WTC11 (cell line): ENCODE results near the gene TMEM63C. TPM values are rescaled to one million over a fixed set of nuclear protein-coding genes. Genes with fewer than 3 reads are reported as not detected.

Experiments
- ATAC-seq: fragments of 200-7000 bp; cut with Tn5 transposase; 2 replicates; pipeline ENCODE4 v1.10.0; 2021; ENCODE audit warnings: mild to moderate bottlenecking, moderate library complexity
- CTCF ChIA-PET: fragments of 300-600 bp; sonication (Branson Sonifier 250); formaldehyde crosslinking; loops from one replicate; lab custom pipeline; 2021; ENCODE audit warnings: antibody characterized with exemption; lab: Charles Lee
- POLR2A ChIA-PET: fragments of 350-600 bp; sonication (Branson Sonifier 250); formaldehyde crosslinking; loops from one replicate; lab custom pipeline; 2021; ENCODE audit warnings: antibody characterized with exemption; lab: Charles Lee
- DNase-seq: peaks from one replicate; pipeline ENCODE4 v3.0.0; 2021; ENCODE audit warnings: low spot score
- H3K27ac Mint-ChIP-seq: 2 replicates; pipeline ENCODE4 v1.8.0; 2021; ENCODE audit warnings: mixed read lengths
- H3K27me3 Mint-ChIP-seq: 2 replicates; pipeline ENCODE4 v1.8.0; 2021; ENCODE audit warnings: low read depth, mild to moderate bottlenecking, moderate library complexity, mixed read lengths
- H3K36me3 Mint-ChIP-seq: 2 replicates; pipeline ENCODE4 v1.8.0; 2021; ENCODE audit warnings: mixed read lengths
- H3K4me1 Mint-ChIP-seq: 2 replicates; pipeline ENCODE4 v1.8.0; 2022; ENCODE audit warnings: mixed read lengths
- H3K4me3 Mint-ChIP-seq: 2 replicates; pipeline ENCODE4 v1.8.0; 2021; ENCODE audit warnings: mild to moderate bottlenecking, moderate library complexity, mixed read lengths
- H3K9me3 Mint-ChIP-seq: 2 replicates; pipeline ENCODE4 v1.8.0; 2021; ENCODE audit warnings: mixed read lengths
- ATF3 ChIP-seq: sonication (generic); formaldehyde crosslinking; conservative IDR thresholded peaks from 2 replicates; pipeline ENCODE4 v1.8.1; 2022; ENCODE audit warnings: mild to moderate bottlenecking, missing genetic modification reagents
- GTF2I ChIP-seq: fragments of 250-450 bp; sonication (Bioruptor Pico); conservative IDR thresholded peaks from 2 replicates; pipeline ENCODE4 v1.4.0; 2021; ENCODE audit warnings: mild to moderate bottlenecking
- HMGA2 ChIP-seq: fragments of 250-450 bp; sonication (Bioruptor Pico); IDR thresholded peaks from 2 replicates; pipeline ENCODE4 v1.4.0; 2021; ENCODE audit warnings: mild to moderate bottlenecking, moderate library complexity
- JUN ChIP-seq: sonication (generic); formaldehyde crosslinking; IDR thresholded peaks from 2 replicates; pipeline ENCODE4 v1.8.0; 2023; ENCODE audit warnings: mild to moderate bottlenecking, missing genetic modification reagents
- MYBL2 ChIP-seq: sonication (generic); formaldehyde crosslinking; IDR thresholded peaks from 2 replicates; pipeline ENCODE4 v1.8.1; 2023; ENCODE audit warnings: mild to moderate bottlenecking, moderate library complexity, missing genetic modification reagents
- TCF7 ChIP-seq: sonication (generic); formaldehyde crosslinking; IDR thresholded peaks from 2 replicates; pipeline ENCODE4 v1.8.0; 2022; ENCODE audit warnings: mild to moderate bottlenecking, low read depth, missing genetic modification reagents, moderate library complexity
- ZNF138 ChIP-seq: sonication (generic); formaldehyde crosslinking; conservative IDR thresholded peaks from 2 replicates; pipeline ENCODE4 v1.8.1; 2022; ENCODE audit warnings: mild to moderate bottlenecking, moderate library complexity, missing genetic modification reagents
- ZNF671 ChIP-seq: fragments of 250-450 bp; sonication (Bioruptor Pico); IDR thresholded peaks from 2 replicates; pipeline ENCODE4 v1.8.0; 2021; ENCODE audit warnings: mild to moderate bottlenecking
- ZSCAN18 ChIP-seq: fragments of 250-450 bp; sonication (Bioruptor Pico); IDR thresholded peaks from 2 replicates; pipeline ENCODE4 v2.1.2; 2022; ENCODE audit warnings: mild to moderate bottlenecking, moderate library complexity
- total RNA-seq: library from RNA; stranded (reverse); gene quantifications from 3 replicates; pipeline ENCODE4 v1.2.3, GENCODE V29; 2021
- TF ChIP-seq, protein P1 (sequence below): sonication (generic); formaldehyde crosslinking; IDR thresholded peaks from 2 replicates; pipeline ENCODE4 v1.8.0; 2023; ENCODE audit warnings: mild to moderate bottlenecking, missing genetic modification reagents
- TF ChIP-seq, protein P2 (sequence below): sonication (generic); formaldehyde crosslinking; IDR thresholded peaks from 2 replicates; pipeline ENCODE4 v1.8.1; 2022; ENCODE audit warnings: mild to moderate bottlenecking, moderate library complexity, missing genetic modification reagents
- TF ChIP-seq, protein P3 (sequence below): sonication (generic); formaldehyde crosslinking; IDR thresholded peaks from 2 replicates; pipeline ENCODE4 v1.8.1; 2023; ENCODE audit warnings: mild to moderate bottlenecking, missing genetic modification reagents, moderate library complexity

Gene TMEM63C
- total RNA-seq, 1 experiment from 2014 or later, result 8.8 TPM

GRCh38 chr14:77249286-77249685, 67.7 kb downstream of the TMEM63C start:
- POLR2A ChIA-PET, result no interaction called here
- H3K4me1 Mint-ChIP-seq, result no peaks in the 10 kb centered on the region

GRCh38 chr14:77250927-77251326, 69.3 kb downstream of the TMEM63C start:
- CTCF ChIA-PET, result no interaction called here
- no peak overlapping the region for H3K27ac Mint-ChIP-seq
- no peak for DNase-seq
- no peaks in the 10 kb centered on the region for H3K36me3 Mint-ChIP-seq
- TF ChIP-seq ZSCAN18 (CRISPR knock-in tag) (no peak), GTF2I (CRISPR knock-in tag) (no peak), ZNF138 (CRISPR knock-in tag) (no peak), TCF7 (no peak)
- TF ChIP-seq, protein P1, sequence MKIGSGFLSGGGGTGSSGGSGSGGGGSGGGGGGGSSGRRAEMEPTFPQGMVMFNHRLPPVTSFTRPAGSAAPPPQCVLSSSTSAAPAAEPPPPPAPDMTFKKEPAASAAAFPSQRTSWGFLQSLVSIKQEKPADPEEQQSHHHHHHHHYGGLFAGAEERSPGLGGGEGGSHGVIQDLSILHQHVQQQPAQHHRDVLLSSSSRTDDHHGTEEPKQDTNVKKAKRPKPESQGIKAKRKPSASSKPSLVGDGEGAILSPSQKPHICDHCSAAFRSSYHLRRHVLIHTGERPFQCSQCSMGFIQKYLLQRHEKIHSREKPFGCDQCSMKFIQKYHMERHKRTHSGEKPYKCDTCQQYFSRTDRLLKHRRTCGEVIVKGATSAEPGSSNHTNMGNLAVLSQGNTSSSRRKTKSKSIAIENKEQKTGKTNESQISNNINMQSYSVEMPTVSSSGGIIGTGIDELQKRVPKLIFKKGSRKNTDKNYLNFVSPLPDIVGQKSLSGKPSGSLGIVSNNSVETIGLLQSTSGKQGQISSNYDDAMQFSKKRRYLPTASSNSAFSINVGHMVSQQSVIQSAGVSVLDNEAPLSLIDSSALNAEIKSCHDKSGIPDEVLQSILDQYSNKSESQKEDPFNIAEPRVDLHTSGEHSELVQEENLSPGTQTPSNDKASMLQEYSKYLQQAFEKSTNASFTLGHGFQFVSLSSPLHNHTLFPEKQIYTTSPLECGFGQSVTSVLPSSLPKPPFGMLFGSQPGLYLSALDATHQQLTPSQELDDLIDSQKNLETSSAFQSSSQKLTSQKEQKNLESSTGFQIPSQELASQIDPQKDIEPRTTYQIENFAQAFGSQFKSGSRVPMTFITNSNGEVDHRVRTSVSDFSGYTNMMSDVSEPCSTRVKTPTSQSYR (CRISPR knock-in tag), result no peak
- TF ChIP-seq, all 79 proteins: peak for 0
- no peaks in the 10 kb centered on the region for H3K4me1 Mint-ChIP-seq
- H3K27me3 Mint-ChIP-seq, result no peaks in the 10 kb centered on the region
- H3K9me3 Mint-ChIP-seq, result no peaks in the 10 kb centered on the region
- POLR2A ChIA-PET, result no interaction called here
- no peak overlapping the region for H3K4me3 Mint-ChIP-seq
- ATAC-seq, result no peak

More at GRCh38 chr14:77249286-77249685, 67.7 kb downstream of the TMEM63C start:
- no peaks in the 10 kb centered on the region for H3K36me3 Mint-ChIP-seq
- no peaks in the 10 kb centered on the region for H3K27me3 Mint-ChIP-seq
- no peak overlapping the region for H3K27ac Mint-ChIP-seq
- DNase-seq (no peak), ATAC-seq (no peak)
- H3K9me3 Mint-ChIP-seq, result no peaks in the 10 kb centered on the region
- no peak overlapping the region for H3K4me3 Mint-ChIP-seq
- no peak for TF ChIP-seq MYBL2 (CRISPR knock-in tag)
- CTCF ChIA-PET, result interaction anchor here (1.0 to 2.1 kb wide), 3 partner anchors 20 to 106 kb away, joined by 3 to 6 read pairs (median 3); no protein-coding TSS in a partner anchor

DNA sequence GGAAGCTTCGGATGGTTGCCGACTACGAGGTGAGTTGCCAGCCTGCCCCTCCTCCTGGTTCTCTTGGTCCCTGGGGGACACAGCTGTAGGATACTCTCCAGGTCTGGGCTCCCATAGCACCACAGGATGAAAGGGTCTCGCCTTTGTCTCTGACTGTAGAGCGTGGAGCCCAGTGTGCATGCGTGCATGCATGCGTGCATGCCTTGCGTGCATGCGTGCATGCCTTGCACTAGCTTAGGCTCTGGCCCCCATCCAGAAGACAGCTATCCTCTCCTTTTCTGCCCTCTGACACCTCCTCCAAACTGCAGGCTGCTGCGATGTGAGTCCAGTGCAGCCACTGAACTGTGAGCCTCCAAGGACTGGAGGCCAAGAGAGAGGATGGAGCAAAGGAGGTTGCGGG, 70.3 kb downstream of the TMEM63C start:
- ChIA-PET CTCF (interaction anchor here (1.2 kb wide), 1 partner anchor 101 kb away, joined by 3 read pairs; no protein-coding TSS in a partner anchor), POLR2A (interaction anchor here (0.5 kb wide), 1 partner anchor 125 kb away, joined by 6 read pairs; the partner anchor contains the start of gene SAMD15)
- no peak for DNase-seq
- no peak overlapping the region for H3K27ac Mint-ChIP-seq
- no peaks in the 10 kb centered on the region for H3K4me1 Mint-ChIP-seq
- no peaks in the 10 kb centered on the region for H3K36me3 Mint-ChIP-seq
- no peak for ATAC-seq
- no peaks in the 10 kb centered on the region for H3K9me3 Mint-ChIP-seq
- H3K27me3 Mint-ChIP-seq, result no peaks in the 10 kb centered on the region
- H3K4me3 Mint-ChIP-seq, result no peak overlapping the region
- TF ChIP-seq ZNF671 (CRISPR knock-in tag) (no peak), MYBL2 (CRISPR knock-in tag) (no peak), JUN (CRISPR knock-in tag) (no peak), ATF3 (no peak), HMGA2 (CRISPR knock-in tag) (no peak)
- TF ChIP-seq, protein P2, sequence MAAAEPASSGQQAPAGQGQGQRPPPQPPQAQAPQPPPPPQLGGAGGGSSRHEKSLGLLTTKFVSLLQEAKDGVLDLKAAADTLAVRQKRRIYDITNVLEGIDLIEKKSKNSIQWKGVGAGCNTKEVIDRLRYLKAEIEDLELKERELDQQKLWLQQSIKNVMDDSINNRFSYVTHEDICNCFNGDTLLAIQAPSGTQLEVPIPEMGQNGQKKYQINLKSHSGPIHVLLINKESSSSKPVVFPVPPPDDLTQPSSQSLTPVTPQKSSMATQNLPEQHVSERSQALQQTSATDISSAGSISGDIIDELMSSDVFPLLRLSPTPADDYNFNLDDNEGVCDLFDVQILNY (CRISPR knock-in tag), result no peak
- TF ChIP-seq, protein P3, sequence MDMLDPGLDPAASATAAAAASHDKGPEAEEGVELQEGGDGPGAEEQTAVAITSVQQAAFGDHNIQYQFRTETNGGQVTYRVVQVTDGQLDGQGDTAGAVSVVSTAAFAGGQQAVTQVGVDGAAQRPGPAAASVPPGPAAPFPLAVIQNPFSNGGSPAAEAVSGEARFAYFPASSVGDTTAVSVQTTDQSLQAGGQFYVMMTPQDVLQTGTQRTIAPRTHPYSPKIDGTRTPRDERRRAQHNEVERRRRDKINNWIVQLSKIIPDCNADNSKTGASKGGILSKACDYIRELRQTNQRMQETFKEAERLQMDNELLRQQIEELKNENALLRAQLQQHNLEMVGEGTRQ (CRISPR knock-in tag), result no peak
